Measurements from ENCODE around the gene UNKL.
"Not testable (repeated sequence)": the region's sequence is repeated elsewhere in the genome, so short reads cannot be mapped to it uniquely, and the experiment has no call there.

The UNKL gene

DNA sequence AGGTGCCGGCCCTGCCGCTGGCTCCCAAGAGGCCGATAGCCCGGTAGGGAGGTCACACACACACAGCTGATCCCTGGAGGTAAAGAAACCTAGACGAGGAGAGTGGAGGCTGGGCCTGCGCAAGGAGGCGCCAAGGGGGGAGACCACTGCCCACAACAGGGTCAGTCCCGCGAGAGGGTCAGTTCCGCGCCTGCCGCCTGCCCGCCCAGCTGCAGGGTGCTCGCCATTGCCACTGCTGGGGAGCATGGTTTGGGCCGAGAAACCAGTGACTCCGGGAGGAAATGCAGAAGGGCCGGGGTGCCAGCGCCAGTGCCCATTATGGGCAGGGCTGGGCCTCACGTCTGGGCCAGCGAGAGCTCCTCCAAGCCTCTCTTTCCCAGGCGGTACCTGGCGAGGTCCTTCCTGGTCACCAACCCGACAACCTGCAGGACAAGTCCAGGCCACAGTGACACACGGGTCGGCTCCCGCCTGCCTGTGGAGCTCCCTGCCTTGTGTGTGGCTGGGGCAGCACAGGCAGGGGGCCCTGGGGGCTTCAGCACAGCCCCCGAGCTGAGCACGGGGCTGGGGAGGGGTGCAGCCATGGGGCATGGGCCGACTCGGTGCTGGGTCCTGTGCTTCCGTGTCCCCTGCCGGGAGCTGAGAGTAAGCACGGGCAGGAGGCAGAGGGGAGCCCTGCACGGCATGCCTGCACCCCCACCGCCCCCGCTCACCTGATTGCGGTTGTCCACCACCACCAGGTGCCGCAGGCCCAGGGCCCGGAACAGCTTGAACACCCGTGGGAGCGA is 32.0 kb upstream of the UNKL start:
- no peak for DNase-seq (ENCODE audit: low read depth, low spot score)

DNA sequence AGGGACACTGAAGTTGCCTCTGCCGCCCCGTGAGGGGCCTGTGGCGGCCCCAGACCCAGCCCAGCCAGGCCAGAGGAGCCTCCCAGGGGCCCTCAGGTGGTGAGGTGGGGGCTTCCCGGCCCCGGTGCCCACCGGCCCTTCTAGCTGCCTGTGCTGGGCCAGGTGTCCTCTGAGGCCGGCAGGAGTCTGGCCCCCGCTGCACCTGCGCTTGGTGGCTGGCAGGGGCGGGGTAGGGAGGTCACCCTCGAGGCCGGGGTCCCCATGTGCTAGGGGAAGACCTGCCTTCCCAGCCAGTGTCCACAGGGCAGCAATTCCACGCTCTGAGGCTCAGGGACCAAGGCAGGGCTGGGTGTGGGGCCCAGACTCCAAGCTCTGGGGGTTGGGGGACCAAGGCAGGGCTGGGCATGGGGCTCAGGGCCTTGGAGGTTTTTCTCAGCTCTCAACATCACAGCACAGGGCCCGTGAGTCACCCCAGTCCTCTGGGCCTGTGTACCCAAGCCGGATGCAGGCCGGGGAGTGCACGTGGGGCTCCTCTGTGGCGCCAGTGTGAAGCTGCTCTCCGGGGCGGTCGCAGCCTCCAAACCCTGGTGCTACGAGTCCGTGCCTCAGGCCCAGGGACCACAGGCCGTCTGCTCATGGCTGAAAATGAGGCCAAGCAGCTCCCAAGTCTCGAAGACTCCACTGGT is 31.2 kb upstream of the UNKL start:
- no peak for DNase-seq (ENCODE audit: low read depth, low spot score)

- DNase-seq (ENCODE audit: low read depth, low spot score), result no peak
Measured at GRCh38 chr16:1444730-1445517, 30.4 kb upstream of the UNKL start.

DNA sequence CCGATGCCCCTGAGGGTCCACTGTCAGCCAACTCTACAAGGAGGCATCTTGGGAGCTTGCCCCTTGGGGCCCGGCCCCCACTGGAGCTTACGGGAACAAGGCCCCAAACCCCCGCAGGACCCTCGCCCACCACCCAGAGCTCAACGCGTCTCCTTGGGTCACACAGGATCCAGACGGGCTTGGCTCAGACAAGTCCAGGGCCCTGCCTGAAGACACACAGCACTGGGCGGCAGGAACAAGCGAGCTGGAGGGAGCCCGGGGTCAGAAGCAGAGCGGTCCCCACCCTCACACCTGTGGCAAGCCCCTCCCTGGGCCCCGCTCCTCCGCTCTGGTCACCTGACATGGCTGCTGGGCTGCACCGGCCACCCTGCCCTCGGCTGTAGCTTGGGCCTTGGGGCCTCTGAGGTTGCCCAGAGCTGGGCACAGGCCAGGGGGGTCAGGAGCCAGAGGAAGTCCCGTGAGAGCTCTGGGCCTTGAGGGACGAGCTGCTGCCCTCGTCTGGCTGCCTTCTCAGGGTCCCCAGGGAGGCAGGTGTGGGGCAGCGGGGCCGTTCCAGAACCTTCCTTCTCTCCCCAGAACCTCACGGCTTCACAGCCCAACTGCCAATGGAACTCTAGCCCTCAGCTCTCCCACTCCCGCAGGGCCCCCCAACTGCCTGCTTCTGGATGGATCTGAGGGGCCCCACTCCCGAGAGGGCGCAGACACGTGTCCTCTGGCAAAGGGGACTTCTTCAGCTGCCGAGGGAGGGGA is 29.7 kb upstream of the UNKL start, which contains the start of gene CCDC154:
TSS of gene CCDC154 (minus strand) at position 577 of the 750 bp plus-strand sequence. CDS start at position 343, 234 bp downstream.
- no peak for DNase-seq (ENCODE audit: low read depth, low spot score)

- DNase-seq (ENCODE audit: low read depth, low spot score), result no peak
Measured at GRCh38 chr16:1443403-1443973, 29.0 kb upstream of the UNKL start.

GRCh38 chr16:1442697-1443096 is 28.2 kb upstream of the UNKL start:
- DNase-seq (ENCODE audit: low read depth, low spot score), result no peak

DNA sequence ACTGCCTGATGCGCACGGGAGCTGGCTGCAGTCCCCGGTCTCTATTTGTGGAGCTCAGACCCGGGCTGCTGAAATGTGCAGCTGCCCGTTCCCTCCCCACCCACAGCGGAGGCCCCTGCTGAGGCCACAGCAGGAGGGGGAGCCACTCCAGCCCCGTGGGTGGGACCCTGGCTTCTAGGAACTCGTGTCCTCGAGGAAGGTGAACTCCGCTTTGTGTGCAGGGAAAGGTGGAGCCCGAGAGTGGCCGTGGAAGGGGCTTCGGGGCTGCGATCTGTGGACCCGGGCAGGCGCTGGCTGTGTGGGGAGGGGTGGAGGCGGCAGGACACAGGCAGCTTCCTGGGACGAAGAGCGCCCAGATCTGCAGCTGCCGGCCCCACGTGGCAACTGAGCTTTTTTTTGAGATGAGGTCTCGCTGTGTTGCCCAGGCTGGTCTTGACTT is 26.9 kb upstream of the UNKL start:
- no peak for DNase-seq (ENCODE audit: low read depth, low spot score)

- DNase-seq (ENCODE audit: low read depth, low spot score), result not testable (repeated sequence)
Measured at GRCh38 chr16:1439699-1440074, 25.2 kb upstream of the UNKL start.

DNA sequence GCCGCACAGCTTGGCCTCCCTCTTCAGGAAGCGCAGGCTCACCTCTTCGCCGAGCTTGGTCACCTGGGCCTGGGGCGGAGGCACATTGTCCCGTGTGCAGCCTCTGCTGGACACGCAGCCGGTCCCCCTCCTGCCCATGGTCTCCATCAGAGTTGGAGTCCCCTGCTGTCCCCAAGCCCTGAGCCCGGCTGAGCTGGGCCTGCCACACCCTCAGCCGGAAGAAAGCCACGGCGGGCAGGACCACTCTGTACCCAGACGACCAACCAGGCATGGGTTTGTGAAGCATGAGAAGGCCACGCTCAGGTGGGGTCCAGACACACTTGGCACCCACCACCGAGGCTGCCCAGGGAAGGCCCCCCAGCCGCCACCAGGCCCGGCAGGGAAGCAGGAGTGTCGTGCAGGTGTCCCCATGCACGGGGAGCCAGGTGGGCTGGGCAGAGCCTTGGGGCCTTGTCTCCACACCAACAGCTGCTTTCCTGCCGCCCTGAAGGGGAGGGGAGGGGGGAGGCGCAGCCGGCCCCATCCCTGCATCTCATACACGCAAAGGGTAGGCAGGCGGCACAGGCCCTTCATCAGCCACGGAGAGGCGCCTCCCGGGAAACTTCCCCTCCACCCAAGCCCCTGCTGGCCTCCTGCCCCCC is 24.7 kb upstream of the UNKL start:
- no peak for DNase-seq (ENCODE audit: low read depth, low spot score)

DNA sequence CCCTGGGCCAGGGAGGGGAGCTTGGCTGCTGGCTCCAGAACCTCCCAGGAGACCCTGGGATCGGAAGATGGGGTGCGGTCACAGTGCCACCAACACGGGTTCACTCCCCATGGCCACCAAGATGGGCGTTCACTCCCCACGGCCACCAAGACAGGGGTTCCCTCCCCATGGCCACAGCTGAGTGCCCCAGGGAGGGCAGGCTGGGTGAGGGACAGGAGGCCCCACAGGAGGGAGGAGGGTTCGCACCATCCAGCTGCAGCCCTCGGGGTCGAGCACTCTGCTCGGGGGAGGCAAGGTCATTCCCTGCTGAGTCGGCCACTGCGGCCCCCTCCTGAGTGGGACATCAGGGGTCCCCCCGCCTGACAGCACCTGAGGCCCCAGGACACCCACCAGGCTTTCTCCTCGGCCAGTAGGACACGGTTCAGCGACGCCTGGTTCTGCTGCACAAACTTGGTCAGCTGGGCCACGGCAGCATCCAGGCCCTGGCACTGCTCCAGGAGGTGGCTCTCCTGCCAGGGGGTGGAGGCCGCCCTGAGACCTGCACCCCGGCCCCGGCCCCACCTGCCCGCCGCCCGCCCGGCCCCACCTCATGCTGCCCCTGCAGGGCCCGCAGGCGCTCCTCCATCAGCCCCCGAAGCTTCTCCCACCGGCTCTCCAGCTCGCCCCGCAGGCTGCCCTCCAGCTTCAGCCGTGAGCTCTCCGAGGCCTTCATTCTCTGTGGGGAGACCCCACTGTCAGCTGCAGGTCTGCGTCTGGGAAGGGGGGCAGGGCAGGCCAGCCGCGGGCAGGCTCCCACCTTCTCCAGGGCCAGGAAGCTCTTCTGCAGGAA is 23.9 kb upstream of the UNKL start:
- no peak for DNase-seq (ENCODE audit: low read depth, low spot score)

GRCh38 chr16:1437606-1438005 is 23.1 kb upstream of the UNKL start:
- DNase-seq (ENCODE audit: low read depth, low spot score), result no peak

DNA sequence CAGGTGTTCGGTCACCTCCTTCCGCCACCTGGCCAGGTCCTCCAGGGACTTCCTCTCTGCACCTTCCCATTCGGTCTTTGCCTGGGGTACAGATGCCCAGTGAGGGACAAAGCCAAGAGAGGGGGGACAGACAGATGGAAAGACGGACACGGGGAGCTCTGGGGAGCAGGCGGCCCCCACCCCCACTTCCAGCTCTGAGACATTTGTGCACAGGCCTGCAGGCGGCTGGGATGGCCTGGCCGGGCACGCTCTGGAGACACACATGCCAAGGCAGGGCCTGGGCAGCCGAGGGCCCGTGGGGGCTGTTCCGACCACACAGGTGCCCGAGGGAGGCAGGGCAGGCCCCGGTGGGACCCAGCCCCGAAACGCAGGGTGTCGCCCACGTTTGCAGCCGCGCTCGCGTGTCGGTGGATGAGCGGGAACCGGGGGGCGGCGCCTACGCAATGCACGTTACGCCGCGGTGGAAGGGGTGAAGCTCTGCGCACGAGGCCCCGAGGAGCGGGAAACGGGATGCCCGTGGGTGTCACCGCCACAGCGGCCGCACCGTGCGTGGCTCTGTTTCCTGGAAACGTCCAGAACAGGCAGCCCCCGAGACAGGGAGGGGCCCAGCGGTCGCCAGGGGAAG is 22.3 kb upstream of the UNKL start:
- no peak for DNase-seq (ENCODE audit: low read depth, low spot score)

DNA sequence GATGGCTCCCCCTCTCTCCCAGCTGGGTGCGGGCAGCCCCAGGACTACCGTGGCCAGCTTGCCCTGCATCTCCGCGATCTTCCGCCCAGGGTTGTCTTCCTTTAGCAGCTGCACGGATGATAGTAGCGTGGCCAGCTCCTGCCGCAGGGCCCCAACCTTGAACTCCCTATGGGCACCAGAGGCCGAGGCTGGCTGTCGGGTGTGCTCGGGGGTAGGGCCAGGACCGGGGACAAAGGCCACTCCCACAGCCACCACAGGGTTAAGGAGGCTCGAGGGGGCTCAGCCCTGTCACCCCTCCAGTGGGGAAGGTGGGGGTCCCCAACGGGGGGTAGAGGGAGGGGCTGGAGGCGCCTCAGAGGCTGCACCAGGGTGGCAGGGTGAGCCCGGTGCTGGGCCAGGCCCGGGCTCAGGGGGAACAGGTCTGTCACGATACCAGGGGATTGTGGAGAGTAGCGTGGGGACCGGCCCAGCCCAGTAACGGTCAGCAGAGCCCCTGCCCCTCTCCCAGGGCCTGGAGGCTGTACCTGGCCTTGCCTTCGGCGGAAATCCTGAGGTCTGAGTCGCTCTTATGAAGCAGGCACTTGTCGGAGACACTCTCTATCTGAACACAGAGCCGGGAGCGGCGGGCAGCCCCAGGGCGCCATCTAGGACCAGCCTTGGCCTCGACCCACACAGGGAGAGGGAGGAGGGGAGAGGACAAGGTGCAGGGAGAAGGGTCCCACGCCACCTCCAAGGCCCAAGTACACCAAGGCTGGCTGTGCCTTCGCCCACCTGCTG is 21.6 kb upstream of the UNKL start:
- DNase-seq (ENCODE audit: low read depth, low spot score), result no peak

DNA sequence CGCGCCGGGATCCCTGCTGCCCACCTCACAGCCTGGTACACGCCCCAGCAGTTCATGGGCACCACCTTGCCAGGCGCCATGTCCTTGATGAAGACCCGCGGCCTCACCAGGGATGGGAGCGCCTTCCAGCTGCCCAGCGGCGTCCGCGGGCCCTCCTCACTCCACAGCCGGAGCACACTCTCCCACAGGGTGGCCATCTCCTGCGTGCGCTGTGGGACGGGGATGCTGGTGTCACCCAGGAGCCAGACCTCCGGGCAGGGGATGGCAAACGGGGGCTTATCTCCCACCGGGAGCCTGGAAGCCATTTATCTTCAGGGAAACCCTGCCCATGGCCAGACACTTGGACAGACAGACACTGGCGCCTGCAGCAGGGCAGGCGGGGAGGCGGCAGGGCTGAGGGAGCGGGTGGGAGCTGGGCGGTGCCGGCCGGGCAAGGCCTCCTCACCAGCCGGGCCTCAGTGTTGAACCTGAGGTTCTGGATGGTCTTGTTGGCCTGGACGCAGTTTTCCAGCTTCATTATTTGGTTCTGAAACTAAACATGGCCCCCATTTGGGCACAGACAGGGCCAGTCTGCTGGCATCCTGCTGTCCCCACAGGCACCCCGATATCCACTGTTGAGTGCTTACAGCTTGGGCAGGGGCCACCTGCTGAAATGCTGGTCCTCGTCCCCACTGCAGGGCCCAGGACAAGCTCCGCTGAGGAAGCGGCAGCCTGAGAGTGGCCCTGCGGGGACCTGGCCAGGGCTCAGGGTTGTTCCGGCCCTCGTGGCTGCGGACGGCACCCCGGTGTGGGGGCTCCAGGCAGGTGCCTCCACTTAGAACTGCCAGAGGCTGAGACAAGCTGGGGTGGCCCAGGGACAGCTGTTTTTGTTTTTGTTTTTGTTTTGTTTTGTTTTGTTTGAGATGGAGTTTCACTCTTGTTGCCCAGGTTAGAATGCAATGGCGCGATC is 20.4 kb upstream of the UNKL start:
- DNase-seq (ENCODE audit: low read depth, low spot score), result no peak

GRCh38 chr16:1433756-1434155 is 19.3 kb upstream of the UNKL start:
- DNase-seq (ENCODE audit: low read depth, low spot score), result no peak

DNA sequence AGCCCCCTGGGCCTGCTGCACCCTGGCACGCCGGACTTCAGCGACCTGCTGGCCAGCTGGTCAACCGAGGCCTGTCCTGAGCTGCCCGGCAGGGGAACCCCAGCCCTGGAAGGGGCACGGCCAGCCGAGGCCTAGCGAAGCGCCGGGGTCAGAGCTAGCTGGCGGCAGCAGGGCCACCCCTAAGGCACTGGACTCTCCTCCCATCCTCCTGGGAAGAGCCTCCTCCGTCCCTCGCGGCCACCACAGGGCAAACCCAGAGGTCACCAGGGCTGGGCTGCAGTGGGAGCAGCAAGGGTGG is 18.7 kb upstream of the UNKL start:
- no peak for DNase-seq (ENCODE audit: low read depth, low spot score)

DNA sequence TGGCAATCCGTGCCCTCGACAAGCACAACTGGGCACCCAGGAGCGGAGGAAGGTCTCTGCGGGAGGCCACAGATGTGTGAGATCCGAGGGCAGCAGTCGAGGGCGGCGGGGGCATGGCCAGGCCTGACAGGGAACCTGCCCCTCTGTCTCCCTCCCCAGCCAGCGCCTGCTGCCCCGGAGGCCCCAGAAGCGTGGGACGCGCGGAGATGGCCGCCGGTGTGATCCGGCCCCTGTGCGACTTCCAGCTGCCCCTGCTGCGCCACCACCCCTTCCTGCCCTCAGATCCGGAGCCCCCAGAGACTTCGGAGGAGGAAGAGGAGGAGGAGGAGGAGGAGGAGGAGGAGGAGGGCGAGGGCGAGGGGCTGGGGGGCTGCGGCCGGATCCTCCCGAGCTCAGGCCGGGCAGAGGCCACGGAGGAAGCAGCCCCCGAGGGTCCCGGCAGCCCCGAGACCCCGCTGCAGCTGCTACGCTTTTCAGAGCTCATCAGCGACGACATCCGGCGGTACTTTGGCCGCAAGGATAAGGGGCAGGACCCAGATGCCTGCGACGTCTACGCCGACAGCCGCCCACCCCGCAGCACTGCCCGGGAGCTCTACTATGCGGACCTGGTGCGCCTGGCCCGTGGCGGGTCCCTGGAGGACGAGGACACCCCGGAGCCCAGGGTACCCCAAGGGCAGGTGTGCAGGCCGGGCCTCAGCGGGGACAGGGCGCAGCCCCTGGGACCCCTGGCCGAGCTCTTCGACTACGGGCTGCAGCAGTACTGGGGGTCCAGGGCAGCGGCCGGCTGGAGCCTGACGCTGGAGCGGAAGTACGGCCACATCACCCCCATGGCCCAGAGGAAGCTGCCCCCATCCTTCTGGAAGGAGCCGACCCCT is 18.1 kb upstream of the UNKL start:
- DNase-seq (ENCODE audit: low read depth, low spot score), result no peak
